Heart left ventricle (tissue), 16 donors: ENCODE data around the gene ROR1. TPM values are rescaled to one million over a fixed set of nuclear protein-coding genes. Genes with fewer than 3 reads are reported as not detected.

Source experiments
- ATAC-seq, 4 donors: fragments of 200-7000 bp; cut with Tn5 transposase; one replicate each; pipeline ENCODE4 v1.9.1; 2020 to 2022; ENCODE audit warnings: moderate library complexity in 4 of 4, mild to moderate bottlenecking in 3 of 4, moderate number of reproducible peaks in 1 of 4
- DNase-seq, 5 donors: peaks; one replicate each; pipeline ENCODE4 v3.0.0-alpha.2; 2020
- H3K27ac ChIP-seq, 12 donors: fragments of 200-600 bp; sonication (generic) in 4 of 12; one replicate each; pipeline versions ENCODE4 v1.5.0 to v1.8.0; 2016 to 2022; ENCODE audit warnings: mild to moderate bottlenecking in 2 of 12
- H3K27me3 ChIP-seq, 9 donors: fragments of 200-600 bp; sonication (generic) in 2 of 9; one replicate each; pipeline versions ENCODE4 v1.5.1 to v1.8.0; 2016 to 2022; ENCODE audit warnings: mild to moderate bottlenecking in 3 of 9
- H3K36me3 ChIP-seq, 9 donors: fragments of 200-600 bp; sonication (generic) in 2 of 9; one replicate each; pipeline versions ENCODE4 v1.5.0 to v1.8.0; 2018 to 2022; ENCODE audit warnings: mild to moderate bottlenecking in 2 of 9
- H3K4me1 ChIP-seq, 12 donors: fragments of 200-600 bp; sonication (generic) in 4 of 12; one replicate each; pipeline versions ENCODE4 v1.5.0 to v1.8.0; 2016 to 2022; ENCODE audit warnings: mild to moderate bottlenecking in 3 of 12
- H3K4me3 ChIP-seq, 12 donors: fragments of 200-600 bp; sonication (generic) in 4 of 12; one replicate each; pipeline versions ENCODE4 v1.5.0 to v1.8.0; 2017 to 2022; ENCODE audit warnings: mild to moderate bottlenecking in 9 of 12, moderate library complexity in 4 of 12
- H3K9me3 ChIP-seq, 12 donors: fragments of 200-600 bp; sonication (generic) in 4 of 12; one replicate each; pipeline versions ENCODE4 v1.5.0 to v1.8.0; 2016 to 2022; ENCODE audit warnings: mild to moderate bottlenecking in 1 of 12
- CTCF ChIP-seq, 12 donors: fragments of 200-600 bp; sonication (generic) in 4 of 12; IDR thresholded peaks; one replicate each; pipeline versions ENCODE4 v1.5.0 to v1.8.0; 2018 to 2022; ENCODE audit warnings: antibody characterized with exemption in 12 of 12, mild to moderate bottlenecking in 5 of 12
- POLR2A ChIP-seq, 2 donors: fragments of 450-650 bp; IDR thresholded peaks; one replicate each; pipeline ENCODE4 v1.6.1; 2017; ENCODE audit warnings: antibody characterized with exemption in 2 of 2, mild to moderate bottlenecking in 2 of 2, moderate library complexity in 2 of 2
- WGBS, 4 donors: extraction: QIAGEN DNeasy Blood & Tissue Kit in 2 of 4; methylation state at CpG; one replicate each; pipeline versions ENCODE4 v1.1.5 to v1.1.7; 2013 to 2018; 5-methylcytosine and 5-hydroxymethylcytosine counted together
- intact Hi-C, 10 donors: fragments of 100-400 bp; cut with DNase I; formaldehyde crosslinking; loops; one replicate each; pipeline versions ENCODE4 v1.11.1 to v1.14.2; 2022
- polyA plus RNA-seq, 2 donors: library from polyadenylated mRNA; stranded (reverse); fragments of 200-250 nt; gene quantifications; one replicate each; pipeline ENCODE4 v1.2.3, GENCODE V29; 2013
- total RNA-seq, 9 donors: library from RNA; depleted of rRNA in 2 of 9; stranded (reverse); fragments of >200 nt in 2 of 9; fragmentation: NEBNext Ultra II Directional in 3 of 9; extraction: Animal tissue kit (Norgen Biotek cat#: 25700) in 3 of 9; gene quantifications; one replicate each; pipeline versions ENCODE4 v1.1.0 to v1.2.4, GENCODE V29; 2016 to 2023
- donor health status: ischemic (EF 13 %, LVEDD 7.1; RV severe dilation, severe dysfunction).
- donor health status: healthy with polysubstance abuse.
- donor health status: DM: no; HTN: yes; CAD: no.
- donor health status: DM: no; HTN: no; CAD: no.
- donor health status: ischemic (EF 25% LVEDD 6.9; RV normal size, moderate dysfunction).
- donor health status: ischemic (EF 25% LVEDD 5.7; RV mildly dilated, moderate dysfunction).
- donor health status: healthy.
- donor health status: DM: yes; HTN: yes; CAD: no.
- donor health status: ischemic (EF 35%, LVEDD 5.7; RV mildly dilated, moderate dysfunction).
- donor health status: nonischemic (EF 11% LVEDD 7.7; RV severe dilation, severe dysfunction).
- donor health status: DM: yes; HTN: yes; CAD: no.
- donor health status: PGD.
- donor health status: ischemic (EF 29% LVEDD 5.4; RV normal size, mild dysfunction).
- donor health status: nonischemic (EF 23%, LVEDD 6.1; RV moderate dilation, normal function).

The ROR1 gene
- total and polyA plus RNA-seq, 11 donors: 4.1 to 35.3 (median 19.3) TPM

DNA sequence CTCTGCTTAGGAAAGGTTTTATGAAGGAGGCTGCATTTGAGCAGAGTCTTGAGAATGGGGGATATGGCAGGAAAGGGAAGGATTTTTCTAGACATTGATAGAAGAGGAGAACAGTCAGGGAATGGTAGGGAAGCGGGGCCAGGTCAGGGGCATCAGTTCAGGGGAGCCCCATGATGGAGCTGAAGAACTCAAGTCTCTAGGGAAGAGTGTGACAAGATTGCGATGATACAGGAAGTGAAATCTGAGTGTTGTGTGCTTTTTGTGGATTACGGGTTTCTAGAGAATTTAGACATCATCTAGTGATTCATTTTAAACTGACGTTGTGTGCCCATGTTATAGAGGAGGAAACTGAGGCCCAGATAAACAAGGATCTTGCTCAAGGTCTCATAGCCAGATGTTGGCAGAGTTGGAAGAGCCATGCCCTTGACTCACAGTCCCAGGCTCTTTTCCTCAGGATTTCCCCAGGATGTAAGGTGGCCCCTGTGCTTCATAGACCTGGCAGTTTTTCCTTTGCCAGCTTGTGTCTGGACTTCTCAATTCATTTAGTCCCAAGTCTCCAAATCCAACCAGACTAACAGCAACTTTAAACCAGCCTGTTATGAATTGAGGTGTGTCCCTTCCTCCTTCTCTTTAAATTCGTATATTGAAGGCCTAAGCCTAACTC is 130.3 kb downstream of the ROR1 start:
- DNase-seq: no peak
- Histone ChIP-seq H3K27me3 (no peaks in the 10 kb centered on the region), H3K4me3 (no peak overlapping the region), H3K4me1 (peaks cover 0 to 46% (median 20%) of the 10 kb centered on the region in 12 donors), H3K36me3 (no peaks in the 10 kb centered on the region), H3K27ac (no peak overlapping the region), H3K9me3 (no peaks in the 10 kb centered on the region)
- TF ChIP-seq CTCF (IDR thresholded peaks at IDR 0.05) (no peak), POLR2A (IDR thresholded peaks at IDR 0.05) (no peak)
- ATAC-seq: no peak
- intact Hi-C loops: loop anchor here in 2 of 10 donors (10.0 kb wide), 3 partner anchors 49 to 209 kb away; partner anchors contain the start of gene ROR1 (in 1 of the 2)
- 73 to 79% (median 77%) methylated on average over 5 of the region's 5 CpGs for WGBS, 4 donors

GRCh38 chr1:63904826-63905225 is 131.0 kb downstream of the ROR1 start:
- DNase-seq: no peak
- Histone ChIP-seq H3K4me3 (no peak overlapping the region), H3K27me3 (no peaks in the 10 kb centered on the region), H3K36me3 (no peaks in the 10 kb centered on the region), H3K27ac (no peak overlapping the region), H3K4me1 (peaks cover 0 to 50% (median 24%) of the 10 kb centered on the region in 12 donors), H3K9me3 (no peaks in the 10 kb centered on the region)
- ATAC-seq: no peak
- WGBS, 4 donors: 75 to 88% (median 87%) methylated on average over 2 of the region's 2 CpGs
- intact Hi-C loops: loop anchor here in 5 of 10 donors (5.0 to 10.0 kb wide), 6 partner anchors 33 to 210 kb away; partner anchors contain the start of gene ROR1 (in 2 of the 5)
- no peak for TF ChIP-seq CTCF (IDR thresholded peaks at IDR 0.05)
- TF ChIP-seq POLR2A (IDR thresholded peaks at IDR 0.05): no peak

DNA sequence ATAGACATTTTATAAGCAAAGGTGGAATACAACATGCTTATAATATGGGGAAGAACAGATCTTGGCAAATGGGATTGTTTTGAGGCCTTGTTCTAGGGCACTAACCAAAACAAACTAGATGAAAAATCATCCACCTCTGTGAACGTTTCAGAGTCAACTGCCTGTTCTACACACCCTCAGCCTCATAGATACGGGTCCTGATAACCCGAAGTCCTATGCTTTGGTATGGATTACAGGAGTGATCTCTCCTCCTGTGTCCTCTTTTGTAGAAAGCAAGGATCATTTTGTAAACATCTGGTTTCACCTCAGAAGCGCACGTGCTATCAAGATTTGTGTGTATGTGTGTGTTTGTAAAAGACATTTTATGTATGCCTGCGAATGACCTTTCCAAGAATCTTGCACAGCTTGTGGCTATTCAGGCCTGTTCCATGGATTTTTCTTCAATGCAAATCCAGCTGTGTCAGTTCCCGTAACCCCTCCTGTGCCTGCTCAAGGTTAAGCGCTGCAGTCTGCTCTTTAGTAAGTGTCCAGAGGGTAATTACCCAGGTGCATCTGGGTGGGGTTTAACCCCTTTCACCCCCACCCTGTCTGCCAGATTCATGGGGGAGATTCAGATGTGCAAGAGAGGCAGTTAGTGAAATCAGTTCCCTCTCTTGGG is 132.4 kb downstream of the ROR1 start:
- no peak for TF ChIP-seq POLR2A (IDR thresholded peaks at IDR 0.05)
- no peak for TF ChIP-seq CTCF (IDR thresholded peaks at IDR 0.05)
- Histone ChIP-seq H3K27me3 (no peaks in the 10 kb centered on the region), H3K4me1 (peaks cover 0 to 62% (median 26%) of the 10 kb centered on the region in 12 donors), H3K27ac (no peak overlapping the region), H3K36me3 (no peaks in the 10 kb centered on the region), H3K9me3 (no peaks in the 10 kb centered on the region), H3K4me3 (no peak overlapping the region)
- ATAC-seq (no peak), DNase-seq (no peak)
- WGBS, 4 donors: 79 to 84% (median 80%) methylated on average over 8 of the region's 8 CpGs
- intact Hi-C loops: loop anchor here in 5 of 10 donors (5.0 to 10.0 kb wide), 6 partner anchors 34 to 211 kb away; partner anchors contain the start of gene ROR1 (in 2 of the 5)

DNA sequence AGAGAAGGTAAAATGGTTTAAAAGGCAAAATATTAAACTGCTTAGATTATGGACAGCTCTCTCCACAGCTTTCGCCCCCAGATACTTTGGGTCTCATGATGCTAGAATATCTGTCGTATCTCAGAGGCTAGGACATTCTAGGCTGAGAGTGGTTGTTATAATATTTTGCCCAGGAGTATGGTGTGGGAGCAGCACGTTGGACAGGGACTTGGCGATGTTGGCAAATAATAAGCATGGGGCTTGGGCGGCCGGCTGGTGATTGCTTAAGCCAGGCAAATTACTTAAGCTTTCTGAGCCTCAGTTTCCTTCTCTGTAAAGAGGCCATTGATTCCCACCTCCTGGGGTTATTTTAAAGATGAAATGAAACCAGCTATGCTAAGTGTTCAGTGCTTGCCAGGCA is 133.2 kb downstream of the ROR1 start:
- TF ChIP-seq CTCF (IDR thresholded peaks at IDR 0.05): no peak
- TF ChIP-seq POLR2A (IDR thresholded peaks at IDR 0.05): no peak
- Histone ChIP-seq H3K36me3 (no peaks in the 10 kb centered on the region), H3K4me3 (no peak overlapping the region), H3K9me3 (no peaks in the 10 kb centered on the region), H3K27me3 (no peaks in the 10 kb centered on the region), H3K4me1 (peaks cover 0 to 62% (median 26%) of the 10 kb centered on the region in 12 donors), H3K27ac (peak overlapping the region in 1 of 12 donors; percentile 26)
- 44 to 70% (median 62%) methylated on average over 6 of the region's 6 CpGs for WGBS, 4 donors
- intact Hi-C loops: loop anchor here in 5 of 10 donors (5.0 to 10.0 kb wide), 6 partner anchors 35 to 212 kb away; partner anchors contain the start of gene ROR1 (in 2 of the 5)
- ATAC-seq (peak in 3 of 4 donors; percentile 32 to 58 (median 53)), DNase-seq (no peak)
